Body of pancreas (tissue), 4 donors: Measurements from ENCODE around the gene PHF21B. TPM values are rescaled to one million over a fixed set of nuclear protein-coding genes. Genes with fewer than 3 reads are reported as not detected.

ENCODE experiments used
- ATAC-seq: fragments of 150-250 bp; one replicate; pipeline ENCODE4 v1.9.1; 2016
- DNase-seq, 4 donors: peaks; one replicate each; pipeline ENCODE4 v3.0.0-alpha.2; 2019
- H3K27ac ChIP-seq, 4 donors: fragments of 200-600 bp; sonication (generic); 1 replicate in 3 of 4; 2 replicates in 1 of 4; pipeline versions ENCODE4 v1.5.1 to v1.6.1; 2016 to 2019; ENCODE audit warnings: mild to moderate bottlenecking in 1 of 4, mixed read lengths in 1 of 4, moderate library complexity in 1 of 4
- H3K27me3 ChIP-seq, 2 donors: fragments of 200-600 bp; sonication (generic); one replicate each; pipeline ENCODE4 v1.6.0; 2016; ENCODE audit warnings: mild to moderate bottlenecking in 1 of 2
- H3K36me3 ChIP-seq, 2 donors: fragments of 200-600 bp; sonication (generic); replicated peaks in 1 of 2; 2 replicates each; pipeline ENCODE4 v1.5.1; 2016; ENCODE audit warnings: low read depth in 2 of 2; ENCODE audit not compliant: insufficient read depth in 1 of 2
- H3K4me1 ChIP-seq: fragments of 200-600 bp; sonication (generic); one replicate; pipeline ENCODE4 v1.6.0; 2016
- H3K4me3 ChIP-seq, 2 donors: fragments of 200-600 bp; sonication (generic); 1 replicate in 1 of 2; 2 replicates in 1 of 2; pipeline ENCODE4 v1.5.1; 2016 to 2019
- H3K9me3 ChIP-seq, 3 donors: fragments of 200-600 bp; sonication (generic); 1 replicate in 2 of 3; 2 replicates in 1 of 3; pipeline ENCODE4 v1.5.1; 2016
- POLR2A ChIP-seq, 3 donors: fragments of 450-650 bp; IDR thresholded peaks; one replicate each; pipeline ENCODE4 v1.6.1; 2016; ENCODE audit warnings: antibody characterized with exemption in 3 of 3, mild to moderate bottlenecking in 2 of 3
- WGBS, 2 donors: methylation state at CpG; one replicate each; pipeline ENCODE4 v1.1.5; 2017; 5-methylcytosine and 5-hydroxymethylcytosine counted together
- intact Hi-C: fragments of 100-400 bp; cut with DNase I; formaldehyde crosslinking; loops from one replicate; pipeline ENCODE4 v1.15.1; 2023
- total RNA-seq, 2 donors: library from RNA; depleted of rRNA; stranded (reverse); fragments of >200 nt; gene quantifications; one replicate each; pipeline ENCODE4 v1.1.0, GENCODE V29; 2016
- TF ChIP-seq, protein P1 (sequence below), 7 experiments: fragments of 450-650 bp in 4 of 7; fragments of 200-600 bp in 3 of 7; sonication (generic) in 3 of 7; IDR thresholded peaks; one replicate each; pipeline ENCODE4 v1.5.1; 2016 to 2019; ENCODE audit warnings: antibody characterized with exemption in 7 of 7

The PHF21B gene
- total RNA-seq, 2 donors from 2014 or later = under 0.01 TPM; not detected in 1

DNA sequence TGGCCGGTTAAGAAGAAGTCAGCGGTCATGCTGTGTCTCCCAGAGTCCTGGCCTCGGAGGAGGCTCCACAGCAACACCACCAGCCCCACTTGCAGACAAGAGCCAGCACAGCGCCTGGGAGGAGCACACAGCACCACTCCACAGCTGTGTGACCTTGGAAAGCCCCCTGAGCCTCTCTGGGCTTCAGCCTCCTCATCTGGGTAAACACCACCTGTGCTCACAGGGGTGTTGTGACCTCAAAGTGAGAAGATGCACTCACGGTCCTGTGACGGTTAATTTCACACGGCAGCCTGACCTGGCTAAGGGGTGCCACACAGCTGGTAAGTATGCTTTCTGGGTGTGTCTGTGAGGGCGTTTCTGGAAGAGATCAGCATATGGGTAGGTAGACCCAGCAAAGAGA, 54.7 kb downstream of the PHF21B start:
- WGBS, 2 donors = 45% methylated on average over 8 of the region's 8 CpGs; no CpG with 5 or more reads in 1 of the 2 donors
- H3K4me3 ChIP-seq = no peak overlapping the region
- H3K9me3 ChIP-seq = peaks cover 0 to 7% (median 0%) of the 10 kb centered on the region in 3 donors
- intact Hi-C loops = no loop called here
- H3K36me3 ChIP-seq = no peaks in the 10 kb centered on the region
- ATAC-seq = no peak
- no peaks in the 10 kb centered on the region for H3K27me3 ChIP-seq
- no peak for DNase-seq
- H3K4me1 ChIP-seq = no peaks in the 10 kb centered on the region
- no peak for TF ChIP-seq POLR2A (IDR thresholded peaks at IDR 0.05)
- TF ChIP-seq, protein P1, sequence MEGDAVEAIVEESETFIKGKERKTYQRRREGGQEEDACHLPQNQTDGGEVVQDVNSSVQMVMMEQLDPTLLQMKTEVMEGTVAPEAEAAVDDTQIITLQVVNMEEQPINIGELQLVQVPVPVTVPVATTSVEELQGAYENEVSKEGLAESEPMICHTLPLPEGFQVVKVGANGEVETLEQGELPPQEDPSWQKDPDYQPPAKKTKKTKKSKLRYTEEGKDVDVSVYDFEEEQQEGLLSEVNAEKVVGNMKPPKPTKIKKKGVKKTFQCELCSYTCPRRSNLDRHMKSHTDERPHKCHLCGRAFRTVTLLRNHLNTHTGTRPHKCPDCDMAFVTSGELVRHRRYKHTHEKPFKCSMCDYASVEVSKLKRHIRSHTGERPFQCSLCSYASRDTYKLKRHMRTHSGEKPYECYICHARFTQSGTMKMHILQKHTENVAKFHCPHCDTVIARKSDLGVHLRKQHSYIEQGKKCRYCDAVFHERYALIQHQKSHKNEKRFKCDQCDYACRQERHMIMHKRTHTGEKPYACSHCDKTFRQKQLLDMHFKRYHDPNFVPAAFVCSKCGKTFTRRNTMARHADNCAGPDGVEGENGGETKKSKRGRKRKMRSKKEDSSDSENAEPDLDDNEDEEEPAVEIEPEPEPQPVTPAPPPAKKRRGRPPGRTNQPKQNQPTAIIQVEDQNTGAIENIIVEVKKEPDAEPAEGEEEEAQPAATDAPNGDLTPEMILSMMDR (IDR thresholded peaks at IDR 0.05) = no peak
- no peak overlapping the region for H3K27ac ChIP-seq

DNA sequence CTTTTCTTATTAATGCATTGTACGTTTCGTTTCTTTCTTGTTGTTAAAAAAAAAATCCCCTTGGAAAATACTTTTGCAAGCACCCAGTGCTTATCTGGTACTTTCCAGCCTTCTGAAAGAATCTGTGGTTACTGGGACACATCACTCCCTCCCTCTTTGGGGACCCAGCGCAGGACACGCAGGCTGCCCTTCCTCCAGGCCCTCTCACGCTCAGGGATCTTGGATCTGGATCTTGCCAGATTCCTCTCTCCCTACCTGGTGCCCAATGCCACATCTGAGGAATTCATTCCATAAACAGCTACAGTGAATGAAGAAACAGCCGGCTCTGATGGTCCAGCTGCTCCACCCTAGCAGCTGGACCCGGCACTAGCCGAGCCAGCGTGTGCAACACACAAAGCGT, 55.7 kb downstream of the PHF21B start:
- Histone ChIP-seq H3K27me3 (no peaks in the 10 kb centered on the region), H3K9me3 (peaks cover 0 to 7% (median 0%) of the 10 kb centered on the region in 3 donors), H3K27ac (no peak overlapping the region), H3K36me3 (no peaks in the 10 kb centered on the region), H3K4me3 (no peak overlapping the region), H3K4me1 (no peaks in the 10 kb centered on the region)
- intact Hi-C loops = no loop called here
- no peak for TF ChIP-seq POLR2A (IDR thresholded peaks at IDR 0.05)
- TF ChIP-seq, protein P1 (IDR thresholded peaks at IDR 0.05) = no peak
- DNase-seq = no peak
- no peak for ATAC-seq
- 51 to 53% methylated on average over 10 of the region's 10 CpGs for WGBS, 2 donors

DNA sequence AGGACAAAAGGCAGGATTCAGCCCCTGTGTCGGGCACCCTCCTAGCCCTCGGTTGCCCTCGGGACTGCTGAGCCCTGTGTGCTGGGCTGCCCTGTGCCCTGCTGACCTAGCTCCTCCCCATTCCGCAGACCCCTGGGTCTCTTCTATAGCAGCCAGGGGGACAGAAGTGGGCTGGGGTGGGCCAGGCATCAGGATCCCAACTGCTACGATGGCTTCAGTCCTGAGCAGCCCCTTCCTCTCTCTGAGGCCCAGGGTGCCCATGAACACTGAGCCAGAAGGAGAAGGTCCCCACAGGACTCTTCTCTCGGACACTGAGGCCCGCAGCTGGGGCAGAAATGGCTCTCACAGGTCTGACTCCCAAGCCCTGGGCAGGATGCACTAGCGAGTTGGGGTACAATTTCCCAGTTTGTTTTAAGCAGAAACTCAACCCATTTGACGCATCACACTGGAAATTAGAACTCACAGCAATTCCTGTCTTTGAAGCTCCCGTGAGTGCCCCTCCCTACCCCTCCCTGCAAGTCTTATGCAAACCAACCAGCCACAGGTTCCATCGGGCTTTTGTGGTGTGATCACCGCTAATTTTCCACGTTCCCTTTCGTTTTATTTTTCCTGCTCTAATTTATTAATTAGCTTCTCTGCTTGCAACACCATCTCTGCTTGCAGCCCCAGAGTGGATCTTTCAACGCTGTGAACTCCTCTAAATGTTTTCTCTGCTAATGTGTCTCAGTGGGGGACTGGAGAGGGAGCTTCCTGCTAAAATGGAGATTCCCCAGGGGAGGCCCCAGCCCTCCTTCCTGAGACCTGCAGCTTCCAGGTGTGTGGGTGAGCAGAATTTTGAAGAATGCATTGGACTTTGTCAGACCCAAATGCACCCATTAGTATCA, 56.7 kb downstream of the PHF21B start:
- H3K4me1 ChIP-seq = no peaks in the 10 kb centered on the region
- no peaks in the 10 kb centered on the region for H3K27me3 ChIP-seq
- H3K4me3 ChIP-seq = no peak overlapping the region

DNA sequence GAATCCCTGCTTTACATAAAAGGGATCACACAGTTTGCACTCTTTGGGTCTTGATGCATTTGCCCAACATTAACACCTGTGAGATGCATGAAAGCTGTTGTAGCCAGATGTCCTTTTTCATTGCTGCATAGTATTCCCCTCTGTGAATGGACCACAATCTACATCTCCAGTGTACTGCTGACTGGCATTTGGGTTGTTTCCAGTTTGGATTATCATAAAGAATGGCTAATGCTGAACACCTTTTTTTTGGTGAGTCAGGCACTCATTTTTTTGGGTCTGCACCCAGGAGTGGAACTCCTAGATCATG, 58.3 kb downstream of the PHF21B start:
- H3K4me1 ChIP-seq = no peaks in the 10 kb centered on the region
- no peaks in the 10 kb centered on the region for H3K27me3 ChIP-seq
- DNase-seq (no peak), ATAC-seq (no peak)
- TF ChIP-seq, protein P1 (IDR thresholded peaks at IDR 0.05) = no peak
- TF ChIP-seq POLR2A (IDR thresholded peaks at IDR 0.05) = no peak
- H3K4me3 ChIP-seq = no peak overlapping the region
- no peak overlapping the region for H3K27ac ChIP-seq
- no peaks in the 10 kb centered on the region for H3K36me3 ChIP-seq
- intact Hi-C loops = no loop called here
- H3K9me3 ChIP-seq = peaks cover 0 to 7% (median 0%) of the 10 kb centered on the region in 3 donors

More for the DNA sequence above, 56.7 kb downstream of the PHF21B start:
- 14 to 29% methylated on average over 9 to 15 of the region's 15 CpGs for WGBS, 2 donors
- Histone ChIP-seq H3K27ac (no peak overlapping the region), H3K36me3 (no peaks in the 10 kb centered on the region), H3K9me3 (peaks cover 0 to 7% (median 0%) of the 10 kb centered on the region in 3 donors)
- DNase-seq (no peak), ATAC-seq (no peak)
- TF ChIP-seq, protein P1 (IDR thresholded peaks at IDR 0.05) = no peak
- TF ChIP-seq POLR2A (IDR thresholded peaks at IDR 0.05) = no peak
- intact Hi-C loops = no loop called here
